HG03159 (cell line): ENCODE results near the gene POU6F2.
"Not testable (repeated sequence)": the region's sequence is repeated elsewhere in the genome, so short reads cannot be mapped to it uniquely, and the experiment has no call there.

Source experiments
- ATAC-seq: cut with Tn5 transposase; IDR thresholded peaks from one replicate; pipeline ENCODE4 v1.9.1; 2021; ENCODE audit warnings: mild to moderate bottlenecking, moderate library complexity; ENCODE audit not compliant: unreplicated experiment

The POU6F2 gene

DNA sequence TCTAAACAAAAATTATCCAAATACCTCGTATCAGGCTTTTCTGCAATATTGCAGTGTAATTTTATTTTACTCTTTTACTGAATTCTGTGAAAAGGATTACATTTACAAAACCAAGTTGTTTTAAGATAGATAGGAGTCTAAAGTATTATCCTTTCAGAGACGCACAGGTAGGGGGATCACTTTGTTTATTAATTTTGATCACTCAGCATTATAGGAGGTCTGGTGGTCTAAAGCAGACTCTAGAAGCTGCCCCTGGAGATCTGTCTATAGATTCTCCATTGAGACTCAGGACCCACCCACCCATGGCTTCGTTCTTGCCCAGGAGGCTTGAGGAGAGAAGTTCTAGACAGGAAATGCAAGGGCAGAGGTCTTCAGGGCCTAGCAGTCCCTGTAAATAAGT is 365.1 kb downstream of the POU6F2 start:
- ATAC-seq: no peak

DNA sequence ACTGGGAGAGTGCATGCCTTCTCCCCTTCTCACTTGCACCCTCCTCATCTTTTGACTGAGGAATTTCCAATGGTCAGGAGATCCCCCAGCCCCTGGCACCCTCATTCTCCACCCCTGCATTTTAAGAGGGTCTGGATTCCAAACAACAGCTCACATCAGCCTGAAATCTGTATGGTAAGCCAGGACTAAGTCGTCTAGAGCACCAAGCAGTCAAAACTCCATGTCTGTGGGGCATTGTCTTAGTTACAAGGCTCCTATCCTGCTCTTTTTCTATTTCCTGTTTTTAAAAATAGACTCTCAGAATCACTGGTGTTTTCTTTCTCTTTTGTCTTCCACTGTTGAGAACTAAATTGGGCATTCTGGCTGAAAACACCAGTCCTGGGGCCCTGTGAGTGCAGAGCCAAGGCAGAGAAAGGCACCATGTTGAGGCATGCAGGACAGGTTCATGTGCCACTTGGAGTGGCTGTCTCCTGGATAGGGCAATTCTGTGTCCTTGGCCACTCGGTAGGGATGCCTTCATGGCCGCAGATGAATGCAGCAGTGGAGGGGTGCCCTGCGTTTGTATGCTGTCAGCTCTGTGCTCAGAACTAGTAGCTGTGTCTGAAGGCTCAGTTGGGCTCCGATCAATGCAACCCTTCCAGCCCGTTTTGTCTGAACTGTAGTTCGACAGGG is 371.9 kb downstream of the POU6F2 start:
- ATAC-seq: no peak

- no peak for ATAC-seq
Measured at GRCh38 chr7:39353615-39354376, 376.1 kb downstream of the POU6F2 start.

DNA sequence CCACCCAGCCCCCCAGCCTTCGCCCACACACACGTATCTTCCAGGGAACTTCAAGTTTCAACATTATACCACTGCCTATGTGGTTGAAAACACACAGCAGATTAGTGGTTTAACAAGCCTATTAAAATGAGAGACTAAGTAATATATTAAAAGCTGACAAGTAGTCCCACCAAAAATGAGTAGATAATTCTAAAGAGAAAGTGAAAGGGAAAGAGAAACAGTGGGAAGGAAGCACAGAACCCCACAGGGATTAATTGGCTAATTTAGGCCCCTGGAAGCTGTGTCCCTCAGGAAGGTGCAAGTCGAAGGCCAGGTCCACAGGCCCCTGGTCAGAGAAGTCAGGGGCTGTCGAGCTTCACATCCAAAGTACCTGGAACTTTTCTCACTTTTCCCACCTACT is 378.0 kb downstream of the POU6F2 start:
- no peak for ATAC-seq

GRCh38 chr7:39356172-39356925 is 378.6 kb downstream of the POU6F2 start:
- no peak for ATAC-seq

GRCh38 chr7:39357648-39358047 is 379.9 kb downstream of the POU6F2 start:
- no peak for ATAC-seq

DNA sequence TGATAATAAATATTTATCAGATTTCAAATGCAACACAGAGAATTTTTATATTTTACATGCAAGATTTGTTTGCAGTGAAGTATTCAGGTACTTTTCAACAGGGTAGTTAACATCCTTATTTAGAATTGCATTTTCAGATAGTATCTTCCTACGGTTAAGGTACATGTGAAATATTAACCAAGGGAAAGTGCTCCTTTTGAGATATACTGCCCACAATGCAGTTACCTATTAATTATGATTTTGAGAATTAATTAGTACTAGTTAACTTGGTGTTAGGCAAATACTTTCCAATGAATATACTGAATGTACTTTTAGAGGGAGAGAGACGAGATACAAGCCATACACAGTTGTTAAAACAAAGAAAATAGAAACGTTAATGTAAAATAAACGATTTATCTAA is 382.3 kb downstream of the POU6F2 start:
- ATAC-seq: peak; percentile 73

DNA sequence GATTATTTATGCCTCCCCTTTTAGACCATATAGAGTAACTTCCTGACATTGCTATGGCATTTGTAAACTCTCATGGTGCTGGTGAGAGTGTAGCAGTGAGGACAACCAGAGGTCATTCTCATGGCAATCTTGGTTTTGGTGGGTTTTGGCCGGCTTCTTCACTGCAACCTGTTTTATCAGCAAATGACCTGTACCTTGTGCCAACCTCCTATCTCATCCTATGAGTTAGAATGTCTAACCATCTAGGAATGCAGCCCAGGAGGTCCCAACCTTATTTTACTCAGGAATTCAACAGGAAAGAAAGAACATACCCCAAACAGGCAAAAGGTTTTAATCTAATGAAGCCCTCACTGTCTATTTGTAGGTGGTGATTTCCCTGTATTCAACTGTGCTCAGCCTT is 383.1 kb downstream of the POU6F2 start:
- ATAC-seq: no peak

DNA sequence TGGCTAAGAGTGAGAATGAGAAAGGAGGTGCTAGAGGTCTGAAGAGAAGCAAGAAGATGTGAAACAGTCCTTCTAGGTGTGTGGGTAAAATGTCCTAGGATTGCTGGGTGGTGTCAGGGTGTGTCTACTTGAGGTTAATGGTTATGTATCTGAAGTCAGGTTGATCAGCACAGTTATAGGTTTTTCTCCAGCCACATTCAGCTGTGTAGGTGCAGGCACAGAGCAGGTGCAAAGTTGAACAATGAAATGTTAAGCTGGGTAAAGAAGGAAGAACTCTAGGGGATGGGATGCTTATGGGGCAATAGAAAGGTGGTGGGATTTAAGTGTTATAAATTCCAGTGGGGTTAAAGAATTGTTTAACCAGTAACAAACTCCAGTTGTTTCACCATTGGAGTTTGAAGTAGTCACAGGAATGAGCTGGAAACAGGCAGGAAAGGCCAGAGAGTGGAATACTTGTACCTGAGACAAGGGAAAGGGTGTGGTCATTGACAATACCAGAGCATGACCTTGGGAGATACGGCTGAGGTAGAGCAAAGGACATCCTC is 388.1 kb downstream of the POU6F2 start:
- ATAC-seq: no peak

DNA sequence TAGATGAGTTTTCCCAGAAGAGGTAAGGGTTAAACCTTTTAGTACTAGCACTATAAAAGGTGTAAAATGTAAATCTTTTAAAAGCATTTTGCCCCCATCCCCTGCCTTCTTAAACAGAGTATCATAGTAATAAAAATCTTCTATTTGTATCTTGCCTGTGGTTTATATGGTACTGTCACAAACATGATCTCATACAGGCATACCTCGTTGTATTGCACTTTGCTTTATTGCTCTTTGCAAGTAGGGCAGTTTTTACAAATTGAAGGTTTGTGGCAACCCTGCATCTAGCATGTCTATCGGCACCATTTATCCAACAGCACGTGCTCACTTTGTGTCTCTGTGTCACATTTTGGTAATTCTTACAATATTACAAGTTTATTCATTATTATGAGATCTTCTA is 389.7 kb downstream of the POU6F2 start:
- ATAC-seq: no peak

GRCh38 chr7:39367943-39368342 is 390.2 kb downstream of the POU6F2 start:
- ATAC-seq: no peak

DNA sequence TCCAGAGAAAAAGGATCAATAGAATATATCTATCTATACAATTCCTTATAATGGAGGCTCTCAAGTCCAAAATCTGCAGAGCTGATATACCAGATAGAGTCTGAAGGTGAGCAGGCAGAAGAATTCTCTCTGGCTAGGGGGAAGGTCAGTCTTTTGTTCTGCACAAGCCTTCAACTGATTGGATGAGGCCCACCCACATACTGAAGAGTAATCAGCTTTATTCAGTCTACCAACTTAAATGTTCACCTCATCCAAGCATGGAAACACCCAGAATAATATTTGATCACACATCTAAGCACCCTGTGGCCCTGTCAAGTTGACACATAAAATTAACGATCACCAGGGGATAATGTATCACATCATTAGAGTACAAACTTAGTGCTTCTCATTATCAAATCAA is 394.7 kb downstream of the POU6F2 start:
- no peak for ATAC-seq

DNA sequence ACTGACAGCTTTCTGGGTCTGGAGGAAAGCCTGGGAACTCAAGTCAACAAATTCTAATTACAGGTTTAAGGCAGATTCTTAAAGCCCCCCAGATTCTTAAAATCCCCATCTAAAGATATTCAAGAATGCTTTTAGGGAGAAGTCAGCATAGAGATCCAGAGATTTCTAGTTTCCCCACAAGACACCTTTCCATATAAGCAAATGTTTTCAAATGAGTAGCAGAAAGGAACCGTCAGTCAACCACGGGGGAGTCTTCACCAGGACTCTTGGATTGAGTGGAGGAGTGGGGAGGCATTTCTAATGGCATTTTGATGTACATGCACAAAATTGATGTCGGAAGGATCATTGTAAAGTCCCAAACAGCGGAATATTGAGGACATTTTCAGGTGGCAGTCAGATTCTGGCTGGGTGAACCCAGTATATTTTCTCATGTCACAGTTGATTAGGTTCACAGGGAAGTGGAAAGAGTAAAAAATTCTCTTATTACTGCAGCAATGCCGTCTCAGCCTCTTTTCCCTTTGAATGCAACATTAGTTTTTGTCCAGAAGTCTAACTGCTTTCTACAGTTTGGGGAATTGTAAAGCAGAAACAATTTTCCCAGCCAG is 396.8 kb downstream of the POU6F2 start:
- no peak for ATAC-seq

DNA sequence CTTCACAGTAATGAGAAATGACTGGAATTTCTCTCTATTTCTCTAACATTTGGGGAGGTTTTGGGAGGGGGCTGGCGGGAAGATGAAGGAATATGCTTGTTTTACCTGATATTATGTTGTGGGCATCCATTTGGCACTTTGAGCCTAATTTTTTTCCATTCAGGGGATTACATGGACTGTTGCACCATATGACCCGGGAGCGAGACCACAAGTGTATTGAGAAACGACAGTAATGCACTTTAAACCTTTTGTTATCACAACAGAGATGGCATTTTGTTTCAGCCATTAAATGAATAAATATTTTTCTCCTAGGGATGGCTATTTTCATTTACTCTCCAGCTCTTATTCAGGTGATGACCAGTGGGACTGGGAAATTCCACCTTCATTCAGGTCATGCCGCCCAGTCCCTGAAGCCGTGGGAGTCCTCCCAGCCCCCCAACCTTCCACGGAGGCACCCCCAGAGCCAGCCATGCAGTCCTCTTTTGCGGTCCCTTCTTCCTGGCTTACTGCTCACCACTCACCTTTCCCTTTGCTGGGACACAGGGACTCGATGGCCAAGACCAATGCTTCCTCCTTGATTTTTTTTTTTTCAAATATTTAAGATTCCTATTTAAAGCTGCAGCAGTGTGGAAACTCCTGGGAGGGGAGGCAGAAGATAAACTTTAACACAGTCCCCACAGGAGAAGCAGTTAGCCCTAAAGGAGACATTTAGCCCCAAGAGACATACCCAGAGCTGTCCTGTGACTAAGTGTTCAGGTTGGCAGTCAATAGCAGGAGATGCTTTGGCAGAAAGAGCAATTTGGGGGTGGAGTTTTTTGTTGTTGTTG is 397.6 kb downstream of the POU6F2 start:
- ATAC-seq: no peak

DNA sequence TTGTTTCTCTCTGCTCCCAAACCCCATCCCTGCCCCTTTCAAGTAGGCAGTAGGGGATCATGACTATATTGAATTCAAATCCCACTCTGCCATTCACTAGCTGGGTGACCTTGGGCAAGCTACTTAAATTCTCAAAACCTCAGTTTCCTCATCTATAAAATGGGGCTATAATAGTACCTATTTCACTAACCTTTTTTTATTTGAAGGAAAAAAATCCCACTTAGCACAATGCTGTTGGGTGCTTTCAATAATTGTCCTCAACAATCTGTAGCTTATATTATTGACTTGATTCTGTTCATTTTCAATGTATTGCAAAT is 398.1 kb downstream of the POU6F2 start:
- ATAC-seq: no peak

DNA sequence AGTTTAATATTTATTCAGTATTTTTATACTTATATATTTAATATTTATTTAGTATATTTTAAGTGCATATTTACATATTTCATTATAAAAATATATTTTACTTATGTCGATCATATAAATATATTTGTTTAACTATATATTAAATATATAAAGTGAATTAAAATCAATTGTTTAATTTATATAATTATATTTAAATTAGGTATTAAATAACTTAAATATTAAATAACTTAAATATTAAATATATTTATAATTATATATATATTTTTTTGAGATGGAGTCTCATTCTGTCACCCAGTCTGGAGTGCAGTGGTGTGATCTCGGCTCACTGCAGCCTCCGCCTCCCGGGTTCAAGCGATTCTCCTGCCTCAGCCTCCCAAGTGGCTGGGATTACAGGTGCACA is 399.2 kb downstream of the POU6F2 start:
- not testable (repeated sequence) for ATAC-seq

DNA sequence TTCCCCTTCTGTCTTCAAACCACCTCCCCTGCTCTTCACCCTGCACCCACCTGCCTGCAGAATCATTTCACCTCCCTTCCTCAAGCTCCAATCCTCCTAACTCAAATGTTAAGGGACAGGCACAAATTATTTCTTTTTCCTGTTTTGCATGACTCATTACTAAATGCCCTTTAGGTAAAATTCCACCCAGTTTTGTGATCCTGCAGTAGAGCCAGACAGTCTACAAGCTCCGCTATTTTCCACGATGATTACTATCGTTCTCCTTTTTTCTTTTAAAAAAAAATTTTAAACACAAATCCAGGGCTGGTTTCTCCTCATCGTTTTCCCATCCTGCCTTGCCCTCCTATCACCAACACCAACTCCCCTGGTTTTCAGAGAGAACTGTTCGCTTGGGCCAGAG is 401.7 kb downstream of the POU6F2 start:
- no peak for ATAC-seq

DNA sequence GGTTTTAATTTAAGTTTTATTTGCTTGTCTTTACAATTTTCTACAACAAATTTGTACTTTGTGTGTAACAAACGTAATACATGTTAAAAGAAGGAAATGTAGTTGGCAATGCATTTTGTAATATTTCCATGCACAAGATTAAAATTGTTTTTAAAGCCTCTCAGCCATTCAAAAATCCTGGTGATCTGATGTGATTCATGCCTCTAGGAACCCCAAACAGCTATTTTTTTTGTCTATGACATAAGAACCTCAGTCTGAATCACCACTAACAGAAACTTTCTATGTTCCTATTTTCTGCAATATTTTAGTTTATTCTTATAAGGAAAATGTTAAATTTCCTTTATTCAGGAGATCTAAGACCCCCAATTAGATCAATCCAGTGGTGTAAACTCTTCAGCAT is 405.4 kb downstream of the POU6F2 start:
- ATAC-seq: no peak

DNA sequence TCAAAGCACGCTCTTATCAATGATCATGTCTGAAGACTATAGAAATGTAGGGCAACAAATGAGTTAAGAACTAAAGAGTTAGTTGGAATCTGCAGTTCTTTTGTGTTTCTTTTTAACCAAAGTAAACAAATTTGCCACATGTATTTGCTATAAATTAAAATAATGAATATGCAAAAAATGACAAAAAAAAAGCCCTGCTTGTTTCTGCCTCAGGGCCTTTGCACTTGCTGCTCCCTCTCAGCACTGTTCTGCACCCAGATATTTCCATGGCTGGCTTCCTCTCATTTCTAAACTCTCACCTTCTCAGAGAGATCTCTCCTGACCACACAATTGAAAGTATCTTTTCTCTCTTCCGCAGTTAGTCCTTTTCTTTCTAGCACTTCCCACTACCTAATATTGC is 406.7 kb downstream of the POU6F2 start:
- ATAC-seq: no peak

GRCh38 chr7:39386718-39387117 is 409.0 kb downstream of the POU6F2 start:
- no peak for ATAC-seq

DNA sequence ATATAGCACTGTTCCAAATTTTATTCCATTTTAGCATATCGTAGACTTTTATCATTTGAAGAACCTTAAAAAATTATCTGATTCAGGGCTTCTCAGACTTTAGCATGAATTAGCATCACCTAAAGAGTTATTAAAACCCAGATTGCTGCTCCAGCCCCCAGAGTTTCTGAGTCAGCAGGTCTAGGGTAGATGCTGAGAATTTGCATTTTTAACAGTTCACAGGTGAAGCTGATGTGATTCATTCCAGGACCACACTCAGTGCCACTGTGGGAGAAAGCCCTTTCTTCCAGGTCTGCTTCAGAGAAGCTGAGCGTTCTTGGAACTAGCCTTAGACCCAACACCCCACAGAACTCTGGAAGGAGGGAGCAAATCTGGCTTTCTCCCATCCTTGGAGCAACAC is 414.4 kb downstream of the POU6F2 start:
- no peak for ATAC-seq
